Measurements from ENCODE around the gene TMED1.
A peak's percentile ranks its signal among the peaks of the same experiment; 100 is the strongest.

TMED1 gene

DNA sequence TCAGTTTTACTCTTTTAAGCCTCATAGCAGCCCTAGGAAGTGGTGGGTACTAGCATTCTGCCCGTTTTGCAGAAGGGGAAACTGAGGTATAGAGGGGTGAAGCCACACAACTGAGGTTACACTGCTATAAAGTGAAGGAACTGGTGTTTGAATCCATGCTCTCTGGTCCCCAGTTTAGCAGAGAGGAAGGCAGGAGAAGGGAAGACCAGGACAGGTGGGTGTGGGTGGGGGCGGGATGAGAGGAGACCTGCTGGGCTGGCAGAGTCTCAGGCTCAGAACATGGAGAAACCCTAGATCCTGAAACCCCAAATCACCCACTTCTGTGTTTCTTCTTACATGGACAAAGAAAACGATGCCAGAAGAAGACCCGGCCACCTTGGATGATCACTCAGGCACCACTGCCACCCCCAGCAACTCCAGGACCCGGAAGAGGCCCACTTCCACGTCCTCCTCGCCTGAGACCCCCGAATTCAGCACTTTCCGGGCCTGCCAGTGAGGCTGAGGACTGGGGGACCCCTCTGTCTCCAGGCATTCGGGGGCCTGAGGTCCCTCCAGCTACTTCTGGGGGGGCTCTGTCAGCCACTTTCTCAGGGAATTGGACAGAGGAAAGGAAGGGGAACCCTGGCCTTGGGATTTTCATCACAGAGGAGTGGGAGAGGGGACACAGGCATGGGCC lies 33.0 kb upstream of the TMED1 start:
- no peak overlapping the region for H3K4me3 ChIP-seq (ENCODE audit: low read length)
- DNase-seq (ENCODE audit: low read depth), result no peak
- TF ChIP-seq, protein P1, sequence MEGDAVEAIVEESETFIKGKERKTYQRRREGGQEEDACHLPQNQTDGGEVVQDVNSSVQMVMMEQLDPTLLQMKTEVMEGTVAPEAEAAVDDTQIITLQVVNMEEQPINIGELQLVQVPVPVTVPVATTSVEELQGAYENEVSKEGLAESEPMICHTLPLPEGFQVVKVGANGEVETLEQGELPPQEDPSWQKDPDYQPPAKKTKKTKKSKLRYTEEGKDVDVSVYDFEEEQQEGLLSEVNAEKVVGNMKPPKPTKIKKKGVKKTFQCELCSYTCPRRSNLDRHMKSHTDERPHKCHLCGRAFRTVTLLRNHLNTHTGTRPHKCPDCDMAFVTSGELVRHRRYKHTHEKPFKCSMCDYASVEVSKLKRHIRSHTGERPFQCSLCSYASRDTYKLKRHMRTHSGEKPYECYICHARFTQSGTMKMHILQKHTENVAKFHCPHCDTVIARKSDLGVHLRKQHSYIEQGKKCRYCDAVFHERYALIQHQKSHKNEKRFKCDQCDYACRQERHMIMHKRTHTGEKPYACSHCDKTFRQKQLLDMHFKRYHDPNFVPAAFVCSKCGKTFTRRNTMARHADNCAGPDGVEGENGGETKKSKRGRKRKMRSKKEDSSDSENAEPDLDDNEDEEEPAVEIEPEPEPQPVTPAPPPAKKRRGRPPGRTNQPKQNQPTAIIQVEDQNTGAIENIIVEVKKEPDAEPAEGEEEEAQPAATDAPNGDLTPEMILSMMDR (IDR thresholded peaks at IDR 0.05; ENCODE audit: insufficient read depth, low read depth, low read length, missing control alignments), result no peak

DNA sequence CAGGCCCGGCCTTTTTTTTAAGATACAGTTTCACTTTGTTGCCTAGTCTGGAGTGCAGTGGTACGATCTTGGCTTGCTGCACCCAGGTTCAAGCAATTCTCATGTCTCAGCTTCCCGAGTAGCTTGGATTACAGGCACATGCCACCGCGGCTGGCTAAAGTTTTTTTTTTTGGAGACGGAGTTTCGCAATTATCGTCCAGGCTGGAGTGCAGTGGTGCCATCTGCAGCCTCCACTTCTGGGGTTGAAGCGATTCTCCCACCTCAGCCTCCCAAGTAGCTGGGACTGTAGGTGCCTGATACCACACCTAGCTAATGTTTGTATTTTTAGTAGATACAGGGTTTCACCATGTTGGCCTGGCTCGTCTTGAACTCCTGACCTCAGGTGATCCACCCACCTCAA lies 30.5 kb upstream of the TMED1 start:
- DNase-seq (ENCODE audit: low read depth), result no peak
- TF ChIP-seq, protein P1 (IDR thresholded peaks at IDR 0.05; ENCODE audit: insufficient read depth, low read depth, low read length, missing control alignments), result no peak

DNA sequence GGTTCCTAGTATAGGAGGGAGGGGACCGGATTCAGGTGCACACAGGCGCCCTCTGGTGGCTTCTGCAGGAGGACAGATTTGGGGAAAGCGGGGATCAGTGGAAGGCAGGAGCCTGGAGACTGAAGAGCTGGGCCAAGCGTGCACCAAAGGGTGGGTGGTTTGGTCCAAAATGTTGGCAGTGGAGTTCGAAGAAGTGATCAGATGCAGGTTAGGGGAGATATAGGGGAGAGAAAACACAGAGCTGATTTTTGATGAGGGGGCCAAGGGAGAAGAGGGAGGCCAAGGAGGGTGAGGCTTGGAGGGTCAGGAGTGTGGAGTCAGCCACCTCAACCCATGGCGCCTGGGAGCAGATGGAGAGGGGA lies 28.5 kb upstream of the TMED1 start:
- TF ChIP-seq, protein P1 (IDR thresholded peaks at IDR 0.05; ENCODE audit: insufficient read depth, low read depth, low read length, missing control alignments), result peak; percentile 96
- H3K4me3 ChIP-seq (ENCODE audit: low read length), result no peak overlapping the region
- peak; percentile 79 for DNase-seq (ENCODE audit: low read depth)

More for the DNA sequence above, 30.5 kb upstream of the TMED1 start:
- no peak overlapping the region for H3K4me3 ChIP-seq (ENCODE audit: low read length)

DNA sequence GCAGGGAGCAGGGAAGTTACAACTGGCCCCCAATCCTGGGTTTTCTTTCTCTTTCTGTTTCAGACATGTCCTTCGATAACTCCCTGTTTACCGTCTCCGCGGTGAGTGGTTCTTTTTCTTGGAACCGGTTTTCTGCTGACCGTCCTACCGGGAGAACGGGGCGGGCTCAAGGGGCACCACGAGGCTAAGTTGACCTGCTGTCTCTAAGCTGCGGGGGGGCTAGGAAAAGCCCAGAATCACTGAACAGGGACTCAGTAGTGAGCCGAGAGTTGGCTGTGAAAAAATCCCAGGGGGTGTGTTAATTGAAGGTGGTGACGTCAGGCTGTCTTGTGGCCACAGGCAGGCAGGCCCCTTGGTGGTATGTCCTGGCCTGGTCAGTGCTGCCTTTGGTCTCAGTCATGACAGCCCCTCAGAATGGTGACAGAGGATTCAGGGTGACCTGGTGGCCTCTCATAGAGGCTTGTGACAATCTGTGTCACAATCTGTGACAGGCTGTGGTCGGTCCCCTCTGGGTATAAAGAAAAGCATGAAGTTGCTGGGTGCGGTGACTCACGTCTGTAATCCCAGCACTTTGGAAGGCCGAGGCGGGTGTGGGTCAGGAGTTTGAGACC lies 27.2 kb upstream of the TMED1 start:
- TF ChIP-seq, protein P1 (IDR thresholded peaks at IDR 0.05; ENCODE audit: insufficient read depth, low read depth, low read length, missing control alignments), result no peak
- no peak overlapping the region for H3K4me3 ChIP-seq (ENCODE audit: low read length)
- peak; percentile 54 for DNase-seq (ENCODE audit: low read depth)

DNA sequence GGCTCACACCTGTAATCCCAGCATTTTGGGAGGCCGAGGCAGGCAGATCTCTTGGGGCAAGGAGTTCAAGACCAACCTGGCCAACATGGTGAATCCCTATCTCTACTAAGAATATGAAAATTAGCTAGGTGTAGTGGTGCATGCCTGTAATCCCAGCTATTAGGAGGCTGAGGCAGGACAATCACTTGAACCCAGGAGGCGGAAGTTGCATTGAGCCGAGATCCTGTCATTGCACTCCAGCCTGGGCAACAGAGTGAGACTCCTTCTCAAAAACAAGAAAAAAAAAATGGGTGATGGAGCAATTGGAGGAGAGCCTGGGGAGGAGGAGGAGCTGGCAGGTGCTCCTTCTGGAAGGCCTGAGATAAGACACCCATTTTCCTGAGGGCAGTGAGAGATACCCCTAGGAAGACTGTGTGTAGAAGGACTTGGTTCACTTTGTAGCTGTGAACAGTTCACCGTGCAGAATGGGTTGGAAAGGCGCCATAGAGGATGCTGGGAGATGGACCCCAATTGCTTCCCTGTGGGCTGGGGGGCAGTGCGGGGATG lies 26.6 kb upstream of the TMED1 start:
- DNase-seq (ENCODE audit: low read depth), result no peak
- H3K4me3 ChIP-seq (ENCODE audit: low read length), result no peak overlapping the region
- TF ChIP-seq, protein P1 (IDR thresholded peaks at IDR 0.05; ENCODE audit: insufficient read depth, low read depth, low read length, missing control alignments), result no peak

DNA sequence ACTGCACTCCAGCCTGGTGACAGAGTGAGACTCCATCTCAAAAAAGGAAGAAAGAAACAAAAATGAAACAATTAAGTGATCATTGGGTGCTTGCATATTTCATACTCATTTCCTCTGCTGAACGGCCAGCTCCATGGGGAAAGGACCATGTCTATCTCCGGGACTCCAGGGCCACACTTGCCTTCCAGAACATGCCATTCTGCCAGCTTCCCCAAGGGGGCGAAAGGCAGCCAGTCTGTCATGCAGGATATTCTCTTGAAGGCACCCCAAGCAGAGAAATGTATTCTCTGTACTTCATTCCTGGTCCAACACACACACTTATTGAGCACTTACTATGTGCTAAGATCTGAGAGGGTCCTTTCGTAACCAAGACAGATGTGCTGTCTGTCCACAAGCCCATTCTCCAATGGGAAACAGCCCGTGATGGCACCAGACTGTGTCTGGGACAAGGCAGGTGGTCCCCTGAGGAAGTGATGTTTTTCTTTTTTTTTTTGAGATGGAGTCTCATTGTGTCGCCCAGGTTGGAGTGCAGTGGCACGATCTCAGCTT lies 25.2 kb upstream of the TMED1 start:
- DNase-seq (ENCODE audit: low read depth), result peak; percentile 51
- TF ChIP-seq, protein P1 (IDR thresholded peaks at IDR 0.05; ENCODE audit: insufficient read depth, low read depth, low read length, missing control alignments), result peak; percentile 57

More for the DNA sequence above, 25.2 kb upstream of the TMED1 start:
- H3K4me3 ChIP-seq (ENCODE audit: low read length), result no peak overlapping the region
